GM23338 (cell line): ENCODE measurements around the gene WWOX. TPM values are rescaled to one million over a fixed set of nuclear protein-coding genes. Genes with fewer than 3 reads are reported as not detected.

Experiments
- ATAC-seq: fragments of 200-7000 bp; cut with Tn5 transposase; 3 replicates; pipeline ENCODE4 v1.9.1; 2020
- DNase-seq: peaks from one replicate; pipeline ENCODE4 v3.0.0-alpha.2; 2015; ENCODE audit warnings: low spot score
- H2AFZ ChIP-seq: fragments of 200-600 bp; sonication (generic); 2 replicates; pipeline ENCODE4 v1.8.0; 2016; ENCODE audit warnings: antibody characterized with exemption, mild to moderate bottlenecking, moderate library complexity
- H3F3A ChIP-seq: fragments of 200-600 bp; sonication (generic); replicated peaks from 2 replicates; pipeline ENCODE4 v1.8.0; 2017; ENCODE audit warnings: antibody characterized with exemption, mixed run types, low read depth
- H3K27ac ChIP-seq: fragments of 200-600 bp; sonication (generic); 2 replicates; pipeline ENCODE4 v1.6.1; 2016; ENCODE audit warnings: low read depth
- H3K27me3 ChIP-seq: fragments of 200-600 bp; sonication (generic); 2 replicates; pipeline ENCODE4 v1.8.0; 2016; ENCODE audit warnings: mild to moderate bottlenecking, mixed run types, moderate library complexity; ENCODE audit not compliant: insufficient read depth
- H3K36me3 ChIP-seq: fragments of 200-600 bp; sonication (generic); 2 replicates; pipeline ENCODE4 v1.8.0; 2016; ENCODE audit warnings: mild to moderate bottlenecking; ENCODE audit not compliant: insufficient read depth
- H3K4me1 ChIP-seq: fragments of 200-600 bp; sonication (generic); 2 replicates; pipeline ENCODE4 v1.8.0; 2016; ENCODE audit warnings: mild to moderate bottlenecking, moderate library complexity; ENCODE audit not compliant: insufficient read depth
- H3K4me2 ChIP-seq: fragments of 200-600 bp; sonication (generic); 2 replicates; pipeline ENCODE4 v1.7.1; 2017; ENCODE audit warnings: mixed run types
- H3K4me3 ChIP-seq: fragments of 200-600 bp; sonication (generic); 2 replicates; pipeline ENCODE4 v1.6.1; 2016; ENCODE audit warnings: mixed run types
- H3K79me2 ChIP-seq: fragments of 200-600 bp; sonication (generic); replicated peaks from 2 replicates; pipeline ENCODE4 v1.8.0; 2017; ENCODE audit warnings: mild to moderate bottlenecking; ENCODE audit not compliant: insufficient read depth
- H3K9me2 ChIP-seq: fragments of 200-600 bp; sonication (generic); 2 replicates; pipeline ENCODE4 v1.8.0; 2017; ENCODE audit not compliant: insufficient read depth
- H4K20me1 ChIP-seq: fragments of 200-600 bp; sonication (generic); replicated peaks from 2 replicates; pipeline ENCODE4 v1.8.0; 2017; ENCODE audit warnings: mild to moderate bottlenecking; ENCODE audit not compliant: insufficient read depth
- H3K27ac Mint-ChIP-seq: 2 replicates; pipeline ENCODE4 v1.8.0; 2020; ENCODE audit warnings: inconsistent platforms, mild to moderate bottlenecking, moderate library complexity, mixed read lengths
- H3K27me3 Mint-ChIP-seq: 3 replicates; pipeline ENCODE4 v1.8.0; 2022; ENCODE audit warnings: low read depth, mild to moderate bottlenecking, moderate library complexity, mixed read lengths, inconsistent platforms; ENCODE audit not compliant: insufficient read depth, poor library complexity
- H3K36me3 Mint-ChIP-seq: 3 replicates; pipeline ENCODE4 v1.8.0; 2021; ENCODE audit warnings: low read depth, mild to moderate bottlenecking, inconsistent platforms, moderate library complexity, mixed read lengths
- H3K4me1 Mint-ChIP-seq: 3 replicates; pipeline ENCODE4 v1.8.0; 2020; ENCODE audit warnings: mild to moderate bottlenecking, inconsistent platforms, mixed read lengths
- H3K4me3 Mint-ChIP-seq: 3 replicates; pipeline ENCODE4 v1.8.0; 2021; ENCODE audit warnings: moderate library complexity, mild to moderate bottlenecking, inconsistent platforms, mixed read lengths
- H3K9me3 Mint-ChIP-seq: 3 replicates; pipeline ENCODE4 v1.8.0; 2020; ENCODE audit warnings: moderate library complexity, mild to moderate bottlenecking, inconsistent platforms, mixed read lengths
- CREB1 ChIP-seq: fragments of 250-450 bp; sonication (Bioruptor Pico); IDR thresholded peaks from 2 replicates; pipeline ENCODE4 v1.5.0; 2020; ENCODE audit warnings: low read depth, mild to moderate bottlenecking, moderate library complexity
- CTCF ChIP-seq, 2 experiments: fragments of 200-600 bp in 1 of 2; sonication (generic) in 1 of 2; conservative IDR thresholded peaks; 2 replicates each; pipeline versions ENCODE4 v1.5.1 to v1.6.1; 2016 to 2017; ENCODE audit warnings: antibody characterized with exemption in 2 of 2, low read depth in 2 of 2, mild to moderate bottlenecking in 2 of 2, moderate library complexity in 1 of 2
- EZH2phosphoT487 ChIP-seq: fragments of 200-600 bp; sonication (generic); IDR thresholded peaks from one replicate; pipeline ENCODE4 v1.8.1; 2018; ENCODE audit warnings: antibody characterized with exemption; ENCODE audit not compliant: unreplicated experiment
- JUNB ChIP-seq: IDR thresholded peaks from one replicate; pipeline ENCODE4 v1.6.1; 2016; ENCODE audit warnings: antibody characterized with exemption; ENCODE audit not compliant: unreplicated experiment
- NANOG ChIP-seq: IDR thresholded peaks from 2 replicates; pipeline ENCODE4 v1.6.1; 2016; ENCODE audit warnings: antibody characterized with exemption, borderline replicate concordance
- REST ChIP-seq: IDR thresholded peaks from one replicate; pipeline ENCODE4 v1.6.1; 2018; ENCODE audit warnings: antibody characterized with exemption; ENCODE audit not compliant: unreplicated experiment
- ZNF114 ChIP-seq: fragments of 250-450 bp; sonication (Bioruptor Pico); IDR thresholded peaks from 2 replicates; pipeline ENCODE4 v1.5.0; 2020; ENCODE audit warnings: mild to moderate bottlenecking, moderate library complexity
- ZNF462 ChIP-seq: fragments of 250-450 bp; sonication (Bioruptor Pico); IDR thresholded peaks from 2 replicates; pipeline ENCODE4 v1.5.0; 2020; ENCODE audit warnings: mild to moderate bottlenecking, moderate library complexity
- polyA plus RNA-seq: library from polyadenylated mRNA; unstranded; fragments of >200 nt; fragmentation: Nextera tagmentation; extraction: Ambion mirVana; gene quantifications from 2 replicates; pipeline ENCODE4 v1.2.1, GENCODE V29; 2016
- total RNA-seq: library from RNA; depleted of rRNA; stranded (reverse); fragments of >200 nt; shearing (Covaris generic); gene quantifications from 2 replicates; pipeline ENCODE4 v1.2.3, GENCODE V29; 2014

The WWOX gene
- total and polyA plus RNA-seq, 2 experiments from 2014 or later, result 10.0 to 19.3 TPM

- TF ChIP-seq ZNF462 (CRISPR knock-in tag) (no peak), NANOG (no peak)
Measured at GRCh38 chr16:78895681-78896080, 796.2 kb downstream of the WWOX start (continued).

- Histone ChIP-seq H3K9me2 (peaks cover 4% of the 10 kb centered on the region; the same call in 1 of the 2 replicates), H3K27ac (no peak overlapping the region)
- 0 out of 2 replicates have a peak overlapping the region, but pooled peaks have one; percentile 77 for H3K27ac Mint-ChIP-seq
- no peak for TF ChIP-seq CREB1 (CRISPR knock-in tag)
- no peak for TF ChIP-seq JUNB
- no peak for TF ChIP-seq ZNF114 (CRISPR knock-in tag)
- TF ChIP-seq REST, result no peak
- no peak for TF ChIP-seq CTCF (conservative IDR thresholded peaks at IDR 0.05; ENCODE audit: low read depth in 2 of 2)
- no peak for TF ChIP-seq EZH2phosphoT487
Measured at GRCh38 chr16:78896280-78896679, 796.8 kb downstream of the WWOX start.

More at GRCh38 chr16:78896280-78896679, 796.8 kb downstream of the WWOX start:
- DNase-seq (no peak), ATAC-seq (peak; percentile 34; the same call in 1 of the 3 replicates)
- Mint-ChIP-seq H3K4me1 (peaks cover 20% of the 10 kb centered on the region; the same call in 2 of the 3 replicates), H3K27me3 (no peaks in the 10 kb centered on the region), H3K4me3 (no peak overlapping the region), H3K36me3 (no peaks in the 10 kb centered on the region), H3K9me3 (no peaks in the 10 kb centered on the region)
- no peak overlapping the region for H2AFZ ChIP-seq
- no peak overlapping the region for H3K4me2 ChIP-seq
- H3K36me3 ChIP-seq, result no peaks in the 10 kb centered on the region
- H4K20me1 ChIP-seq, result no peaks in the 10 kb centered on the region
- H3K79me2 ChIP-seq, result no peaks in the 10 kb centered on the region
- no peak overlapping the region for H3K4me3 ChIP-seq
- H3K27me3 ChIP-seq, result no peaks in the 10 kb centered on the region
- H3K4me1 ChIP-seq, result peaks cover 3% of the 10 kb centered on the region
- H3F3A ChIP-seq, result no peaks in the 10 kb centered on the region
